Stimulated activated memory B cell treated with anti-CD40 and anti-IgM and Interleukin-4, amounts not matched to agents 10 μg/mL and 1 μg/mL and 100 μg/mL, for 72 hours (primary cell): ENCODE data around the gene OVCA2.

ENCODE experiments used
- ATAC-seq: fragments of 150-1000 bp; cut with Tn5 transposase; 2 replicates; pipeline ENCODE4 v1.10.0; 2021
- H3K27ac Mint-ChIP-seq: one replicate; pipeline ENCODE4 v1.8.0; 2022; ENCODE audit warnings: mild to moderate bottlenecking, mixed read lengths
- H3K27me3 Mint-ChIP-seq: one replicate; pipeline ENCODE4 v1.8.0; 2022; ENCODE audit warnings: mixed read lengths
- H3K36me3 Mint-ChIP-seq: one replicate; pipeline ENCODE4 v1.8.0; 2022; ENCODE audit warnings: mixed read lengths
- H3K4me1 Mint-ChIP-seq: one replicate; pipeline ENCODE4 v1.8.0; 2022; ENCODE audit warnings: mixed read lengths
- H3K4me3 Mint-ChIP-seq: one replicate; pipeline ENCODE4 v1.8.0; 2022; ENCODE audit warnings: mild to moderate bottlenecking, moderate library complexity, mixed read lengths
- H3K9me3 Mint-ChIP-seq: one replicate; pipeline ENCODE4 v1.8.0; 2022; ENCODE audit warnings: mixed read lengths

Gene OVCA2

DNA sequence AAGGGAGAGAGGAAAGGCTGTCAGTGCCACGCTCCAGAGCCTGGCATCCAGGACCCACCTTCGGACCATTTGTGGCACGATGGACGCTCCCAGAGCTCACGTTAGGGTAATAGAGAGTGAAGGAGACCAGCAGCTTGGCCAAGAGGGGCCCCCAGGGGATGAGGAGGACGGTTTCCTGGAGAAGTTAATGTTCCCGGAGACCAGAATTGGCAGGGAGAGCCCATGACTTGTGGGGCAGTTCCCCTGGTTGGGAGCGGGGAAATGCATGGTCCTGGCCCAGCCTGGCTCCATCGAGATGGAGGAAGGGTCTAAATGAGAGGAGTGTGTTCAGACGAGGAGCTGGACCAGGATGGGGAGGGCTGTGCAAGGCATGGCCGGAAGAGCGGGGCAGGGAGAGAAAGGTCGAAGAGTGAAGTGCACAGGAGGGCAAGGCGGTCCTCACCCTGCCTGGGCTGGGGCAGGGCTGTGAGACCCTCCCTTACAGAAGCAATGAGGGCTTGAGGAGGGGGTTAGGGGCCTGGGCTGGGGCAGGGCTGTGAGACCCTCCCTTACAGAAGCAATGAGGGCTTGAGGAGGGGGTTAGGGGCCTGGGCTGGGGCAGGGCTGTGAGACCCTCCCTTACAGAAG lies 10.2 kb downstream of the OVCA2 start:
- Mint-ChIP-seq H3K36me3 (no peaks in the 10 kb centered on the region), H3K4me1 (peaks cover 42% of the 10 kb centered on the region), H3K27ac (no peak overlapping the region), H3K27me3 (peaks cover 31% of the 10 kb centered on the region), H3K4me3 (peak overlapping the region; percentile 8), H3K9me3 (no peaks in the 10 kb centered on the region)
- ATAC-seq: no peak

DNA sequence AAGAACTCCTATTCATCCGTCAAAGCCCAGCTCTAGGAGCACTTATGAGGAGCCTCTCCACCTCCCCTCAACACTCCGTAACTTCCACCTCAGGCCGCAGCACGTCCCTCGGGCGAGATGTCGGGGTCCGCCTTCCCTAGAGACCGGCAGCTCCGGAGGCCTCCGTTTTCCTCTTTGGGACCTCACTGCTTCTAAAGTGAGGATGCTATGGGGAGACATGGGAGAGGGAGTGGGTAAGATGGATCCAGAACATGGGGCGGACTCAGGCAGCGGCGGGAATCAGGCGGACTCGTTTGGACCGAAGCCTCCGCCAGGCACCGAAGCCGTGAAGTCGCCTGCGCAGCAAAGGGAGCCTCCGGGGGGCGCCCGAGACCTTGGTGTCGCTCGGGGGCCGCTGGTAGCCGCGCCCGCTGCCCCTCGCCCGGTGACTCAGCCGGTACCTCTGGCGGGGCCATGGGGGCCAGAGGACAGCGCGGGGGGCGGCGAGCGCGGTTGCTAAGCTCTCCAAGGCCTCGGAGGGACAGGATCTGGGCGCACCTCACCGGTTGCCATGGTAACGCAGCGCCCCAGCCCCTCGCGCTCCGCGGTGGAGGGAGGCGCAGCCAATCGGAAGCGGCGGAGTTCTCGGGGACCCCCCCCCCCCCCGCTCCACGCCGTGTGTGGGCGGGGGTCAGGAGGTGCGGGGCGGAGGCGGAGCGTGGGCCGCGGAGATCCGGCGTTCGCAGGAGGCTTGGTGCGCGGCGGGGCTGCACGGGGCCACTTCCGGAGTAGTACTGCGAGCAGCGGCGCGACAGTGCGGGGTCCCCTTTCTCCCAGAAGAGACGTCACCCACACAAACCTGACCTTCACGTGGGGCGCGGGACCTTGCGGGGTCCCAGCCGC lies 11.8 kb downstream of the OVCA2 start:
- peaks cover 20% of the 10 kb centered on the region for H3K27me3 Mint-ChIP-seq
- no peaks in the 10 kb centered on the region for H3K9me3 Mint-ChIP-seq
- no peak overlapping the region for H3K27ac Mint-ChIP-seq
- H3K4me3 Mint-ChIP-seq: peak overlapping the region; percentile 77
- peaks cover 34% of the 10 kb centered on the region for H3K4me1 Mint-ChIP-seq
- no peaks in the 10 kb centered on the region for H3K36me3 Mint-ChIP-seq
- ATAC-seq: no peak

DNA sequence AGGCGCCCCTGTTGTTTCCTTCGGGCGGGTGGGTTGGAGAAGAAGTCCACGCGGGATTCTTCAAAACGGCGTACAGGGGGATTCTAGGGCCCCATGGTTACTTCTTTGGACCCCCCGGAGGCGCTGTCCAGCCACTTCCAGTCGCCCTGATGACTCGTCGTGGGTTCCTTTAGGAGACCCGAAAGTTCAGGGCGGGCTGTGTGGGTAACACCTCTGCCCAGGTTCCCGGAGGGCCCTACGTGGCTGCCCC lies 12.4 kb downstream of the OVCA2 start:
- H3K27ac Mint-ChIP-seq: no peak overlapping the region
- H3K4me1 Mint-ChIP-seq: peaks cover 30% of the 10 kb centered on the region
- no peak for ATAC-seq
- peak overlapping the region; percentile 77 for H3K4me3 Mint-ChIP-seq
- peaks cover 20% of the 10 kb centered on the region for H3K27me3 Mint-ChIP-seq
- H3K9me3 Mint-ChIP-seq: no peaks in the 10 kb centered on the region
- no peaks in the 10 kb centered on the region for H3K36me3 Mint-ChIP-seq

DNA sequence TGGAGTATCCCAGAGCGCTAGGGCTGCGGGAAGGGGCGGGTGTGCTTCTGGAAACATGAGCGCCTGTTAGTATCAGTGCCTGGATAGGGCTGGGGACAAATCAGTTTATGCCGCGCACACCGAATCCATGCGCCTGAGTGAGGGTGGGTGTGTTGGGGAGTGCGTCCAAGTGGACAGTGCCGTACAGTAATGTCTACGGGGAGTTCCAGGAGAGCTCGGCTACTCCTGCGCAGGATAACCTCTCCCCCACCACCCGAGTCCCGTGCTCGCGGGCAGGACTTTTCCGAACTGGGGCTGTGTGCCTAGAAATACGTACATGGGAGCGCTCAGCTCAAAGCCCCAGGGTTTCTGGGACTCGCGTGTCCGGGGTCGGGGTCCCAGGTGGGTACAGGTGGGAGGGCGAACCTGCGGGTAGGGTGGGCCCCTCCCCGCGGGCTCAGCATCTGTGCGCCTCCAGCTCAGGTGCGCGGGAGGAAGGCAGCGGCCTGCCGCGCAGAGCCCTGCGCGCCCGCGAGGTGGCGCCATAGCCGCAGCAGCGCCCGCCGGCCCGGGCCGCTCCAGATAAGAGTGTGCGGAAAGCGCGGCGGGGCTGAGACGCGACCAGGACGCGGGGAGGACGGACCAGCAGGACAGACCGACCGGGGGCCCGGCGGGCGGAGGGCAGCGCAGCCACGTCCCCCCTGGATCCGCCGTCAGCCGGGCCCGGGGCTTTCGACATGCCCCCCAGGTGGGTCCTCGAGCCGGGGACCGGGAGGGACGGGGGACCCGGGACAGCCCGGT lies 12.9 kb downstream of the OVCA2 start, which contains the start of gene HIC1:
Gene HIC1, plus strand, starts transcription at position 592 of the 780 bp plus-strand sequence. CDS start 1,588 bp downstream, outside the sequence.
- H3K4me1 Mint-ChIP-seq: peaks cover 32% of the 10 kb centered on the region
- peak within 1 kb of the TSS; percentile 77 for H3K4me3 Mint-ChIP-seq
- H3K9me3 Mint-ChIP-seq: no peaks in the 10 kb centered on the region
- no peaks in the 10 kb centered on the region for H3K36me3 Mint-ChIP-seq
- peak; percentile 69 for ATAC-seq
- H3K27ac Mint-ChIP-seq: peak within 1 kb of the TSS; percentile 44
- peaks cover 20% of the 10 kb centered on the region for H3K27me3 Mint-ChIP-seq

DNA sequence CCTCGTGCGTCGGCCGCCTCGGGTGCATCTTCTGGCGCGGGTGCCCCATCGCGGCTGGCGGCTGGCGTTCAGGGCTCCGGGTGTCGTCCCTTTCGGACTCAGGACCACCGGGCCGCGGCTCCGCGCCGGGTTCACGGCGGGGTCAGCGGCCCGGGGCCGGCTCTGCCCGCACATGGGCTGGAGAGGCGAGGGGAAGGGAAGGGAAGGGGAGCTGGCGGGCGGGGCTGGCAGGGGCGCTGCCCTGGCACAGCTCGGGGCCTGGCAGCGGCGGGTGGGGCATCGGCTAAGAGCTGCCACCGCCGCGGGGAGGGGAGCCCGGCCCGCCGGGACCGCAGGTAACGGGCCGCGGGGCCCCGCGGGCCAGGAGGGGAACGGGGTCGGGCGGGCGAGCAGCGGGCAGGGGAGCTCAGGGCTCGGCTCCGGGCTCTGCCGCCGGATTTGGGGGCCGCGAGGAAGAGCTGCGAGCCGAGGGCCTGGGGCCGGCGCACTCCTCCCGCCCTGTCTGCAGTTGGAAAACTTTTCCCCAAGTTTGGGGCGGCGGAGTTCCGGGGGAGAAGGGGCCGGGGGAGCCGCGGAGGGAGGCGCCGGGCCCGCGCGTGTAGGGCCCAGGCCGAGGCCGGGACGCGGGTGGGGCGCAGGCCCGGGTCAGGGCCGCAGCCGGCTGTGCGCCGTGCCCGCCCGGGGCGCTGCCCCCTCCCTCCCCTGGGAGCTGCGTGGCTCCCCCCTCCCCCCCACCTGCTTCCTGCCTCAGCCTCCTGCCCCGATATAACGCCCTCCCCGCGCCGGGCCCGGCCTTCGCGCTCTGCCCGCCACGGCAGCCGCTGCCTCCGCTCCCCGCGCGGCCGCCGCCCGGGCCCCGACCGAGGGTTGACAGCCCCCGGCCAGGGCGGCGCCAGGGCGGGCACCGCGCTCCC lies 13.7 kb downstream of the OVCA2 start:
- Mint-ChIP-seq H3K27ac (peak overlapping the region; percentile 44), H3K4me1 (peaks cover 40% of the 10 kb centered on the region), H3K36me3 (peaks cover 6% of the 10 kb centered on the region), H3K27me3 (peaks cover 27% of the 10 kb centered on the region), H3K4me3 (peak overlapping the region; percentile 74), H3K9me3 (no peaks in the 10 kb centered on the region)
- ATAC-seq: peak; percentile 13

DNA sequence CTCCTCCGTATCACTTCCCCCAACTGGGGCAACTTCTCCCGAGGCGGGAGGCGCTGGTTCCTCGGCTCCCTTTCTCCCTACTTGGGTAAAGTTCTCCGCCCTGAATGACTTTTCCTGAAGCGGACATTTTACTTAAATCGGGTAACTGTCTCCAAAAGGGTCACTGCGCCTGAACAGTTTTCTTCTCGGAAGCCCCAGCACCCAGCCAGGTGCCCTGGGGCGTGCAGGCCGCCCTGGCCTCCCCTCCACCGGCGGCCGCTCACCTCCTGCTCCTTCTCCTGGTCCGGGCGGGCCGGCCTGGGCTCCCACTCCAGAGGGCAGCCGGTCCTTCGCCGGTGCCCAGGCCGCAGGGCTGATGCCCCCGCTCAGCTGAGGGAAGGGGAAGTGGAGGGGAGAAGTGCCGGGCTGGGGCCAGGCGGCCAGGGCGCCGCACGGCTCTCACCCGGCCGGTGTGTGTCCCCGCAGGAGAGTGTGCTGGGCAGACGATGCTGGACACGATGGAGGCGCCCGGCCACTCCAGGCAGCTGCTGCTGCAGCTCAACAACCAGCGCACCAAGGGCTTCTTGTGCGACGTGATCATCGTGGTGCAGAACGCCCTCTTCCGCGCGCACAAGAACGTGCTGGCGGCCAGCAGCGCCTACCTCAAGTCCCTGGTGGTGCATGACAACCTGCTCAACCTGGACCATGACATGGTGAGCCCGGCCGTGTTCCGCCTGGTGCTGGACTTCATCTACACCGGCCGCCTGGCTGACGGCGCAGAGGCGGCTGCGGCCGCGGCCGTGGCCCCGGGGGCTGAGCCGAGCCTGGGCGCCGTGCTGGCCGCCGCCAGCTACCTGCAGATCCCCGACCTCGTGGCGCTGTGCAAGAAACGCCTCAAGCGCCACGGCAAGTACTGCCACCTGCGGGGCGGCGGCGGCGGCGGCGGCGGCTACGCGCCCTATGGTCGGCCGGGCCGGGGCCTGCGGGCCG lies 14.7 kb downstream of the OVCA2 start:
- Mint-ChIP-seq H3K27me3 (peaks cover 21% of the 10 kb centered on the region), H3K4me1 (peaks cover 43% of the 10 kb centered on the region), H3K4me3 (peak overlapping the region; percentile 74), H3K9me3 (no peaks in the 10 kb centered on the region), H3K36me3 (peaks cover 14% of the 10 kb centered on the region), H3K27ac (peak overlapping the region; percentile 44)
- no peak for ATAC-seq

DNA sequence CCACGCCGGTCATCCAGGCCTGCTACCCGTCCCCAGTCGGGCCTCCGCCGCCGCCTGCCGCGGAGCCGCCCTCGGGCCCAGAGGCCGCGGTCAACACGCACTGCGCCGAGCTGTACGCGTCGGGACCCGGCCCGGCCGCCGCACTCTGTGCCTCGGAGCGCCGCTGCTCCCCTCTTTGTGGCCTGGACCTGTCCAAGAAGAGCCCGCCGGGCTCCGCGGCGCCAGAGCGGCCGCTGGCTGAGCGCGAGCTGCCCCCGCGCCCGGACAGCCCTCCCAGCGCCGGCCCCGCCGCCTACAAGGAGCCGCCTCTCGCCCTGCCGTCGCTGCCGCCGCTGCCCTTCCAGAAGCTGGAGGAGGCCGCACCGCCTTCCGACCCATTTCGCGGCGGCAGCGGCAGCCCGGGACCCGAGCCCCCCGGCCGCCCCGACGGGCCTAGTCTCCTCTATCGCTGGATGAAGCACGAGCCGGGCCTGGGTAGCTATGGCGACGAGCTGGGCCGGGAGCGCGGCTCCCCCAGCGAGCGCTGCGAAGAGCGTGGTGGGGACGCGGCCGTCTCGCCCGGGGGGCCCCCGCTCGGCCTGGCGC lies 15.4 kb downstream of the OVCA2 start:
- Mint-ChIP-seq H3K4me1 (peaks cover 35% of the 10 kb centered on the region), H3K9me3 (no peaks in the 10 kb centered on the region), H3K4me3 (peak overlapping the region; percentile 26), H3K27ac (peak overlapping the region; percentile 58), H3K36me3 (peaks cover 21% of the 10 kb centered on the region), H3K27me3 (peaks cover 14% of the 10 kb centered on the region)
- no peak for ATAC-seq

DNA sequence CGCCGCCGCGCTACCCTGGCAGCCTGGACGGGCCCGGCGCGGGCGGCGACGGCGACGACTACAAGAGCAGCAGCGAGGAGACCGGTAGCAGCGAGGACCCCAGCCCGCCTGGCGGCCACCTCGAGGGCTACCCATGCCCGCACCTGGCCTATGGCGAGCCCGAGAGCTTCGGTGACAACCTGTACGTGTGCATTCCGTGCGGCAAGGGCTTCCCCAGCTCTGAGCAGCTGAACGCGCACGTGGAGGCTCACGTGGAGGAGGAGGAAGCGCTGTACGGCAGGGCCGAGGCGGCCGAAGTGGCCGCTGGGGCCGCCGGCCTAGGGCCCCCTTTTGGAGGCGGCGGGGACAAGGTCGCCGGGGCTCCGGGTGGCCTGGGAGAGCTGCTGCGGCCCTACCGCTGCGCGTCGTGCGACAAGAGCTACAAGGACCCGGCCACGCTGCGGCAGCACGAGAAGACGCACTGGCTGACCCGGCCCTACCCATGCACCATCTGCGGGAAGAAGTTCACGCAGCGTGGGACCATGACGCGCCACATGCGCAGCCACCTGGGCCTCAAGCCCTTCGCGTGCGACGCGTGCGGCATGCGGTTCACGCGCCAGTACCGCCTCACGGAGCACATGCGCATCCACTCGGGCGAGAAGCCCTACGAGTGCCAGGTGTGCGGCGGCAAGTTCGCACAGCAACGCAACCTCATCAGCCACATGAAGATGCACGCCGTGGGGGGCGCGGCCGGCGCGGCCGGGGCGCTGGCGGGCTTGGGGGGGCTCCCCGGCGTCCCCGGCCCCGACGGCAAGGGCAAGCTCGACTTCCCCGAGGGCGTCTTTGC lies 16.2 kb downstream of the OVCA2 start:
- H3K4me1 Mint-ChIP-seq: peaks cover 39% of the 10 kb centered on the region
- no peak for ATAC-seq
- no peaks in the 10 kb centered on the region for H3K9me3 Mint-ChIP-seq
- peak overlapping the region; percentile 58 for H3K27ac Mint-ChIP-seq
- peaks cover 11% of the 10 kb centered on the region for H3K27me3 Mint-ChIP-seq
- H3K4me3 Mint-ChIP-seq: peak overlapping the region; percentile 26
- peaks cover 28% of the 10 kb centered on the region for H3K36me3 Mint-ChIP-seq

DNA sequence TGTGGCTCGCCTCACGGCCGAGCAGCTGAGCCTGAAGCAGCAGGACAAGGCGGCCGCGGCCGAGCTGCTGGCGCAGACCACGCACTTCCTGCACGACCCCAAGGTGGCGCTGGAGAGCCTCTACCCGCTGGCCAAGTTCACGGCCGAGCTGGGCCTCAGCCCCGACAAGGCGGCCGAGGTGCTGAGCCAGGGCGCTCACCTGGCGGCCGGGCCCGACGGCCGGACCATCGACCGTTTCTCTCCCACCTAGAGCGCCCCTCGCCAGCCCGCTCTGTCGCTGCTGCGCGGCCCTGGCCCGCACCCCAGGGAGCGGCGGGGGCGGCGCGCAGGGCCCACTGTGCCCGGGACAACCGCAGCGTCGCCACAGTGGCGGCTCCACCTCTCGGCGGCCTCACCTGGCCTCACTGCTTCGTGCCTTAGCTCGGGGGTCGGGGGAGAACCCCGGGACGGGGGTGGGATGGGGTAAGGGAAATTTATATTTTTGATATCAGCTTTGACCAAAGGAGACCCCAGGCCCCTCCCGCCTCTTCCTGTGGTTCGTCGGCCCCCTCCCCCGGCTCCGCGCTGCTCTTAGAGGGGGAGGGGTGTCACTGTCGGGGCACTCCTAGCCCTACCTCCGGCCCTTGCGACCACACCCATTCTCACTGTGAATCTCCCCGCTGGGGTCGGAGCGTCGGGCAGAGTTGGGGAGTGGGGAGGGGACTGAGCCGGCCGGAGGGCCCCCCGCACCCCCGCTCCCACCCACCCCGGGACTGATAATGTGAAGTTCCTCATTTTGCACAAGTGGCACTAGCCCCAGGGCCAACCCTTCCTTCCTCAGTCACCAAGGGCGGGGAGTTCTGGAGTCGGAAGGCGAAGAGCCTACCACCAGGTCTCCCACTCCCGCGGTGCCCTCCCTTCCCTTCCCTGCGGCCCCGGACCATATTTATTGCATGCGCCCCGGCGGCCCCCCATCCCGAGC lies 17.0 kb downstream of the OVCA2 start:
- Mint-ChIP-seq H3K27me3 (peaks cover 11% of the 10 kb centered on the region), H3K4me3 (peak overlapping the region; percentile 60), H3K36me3 (peaks cover 35% of the 10 kb centered on the region), H3K9me3 (no peaks in the 10 kb centered on the region), H3K27ac (peak overlapping the region; percentile 65), H3K4me1 (peaks cover 38% of the 10 kb centered on the region)
- peak; percentile 37 for ATAC-seq

DNA sequence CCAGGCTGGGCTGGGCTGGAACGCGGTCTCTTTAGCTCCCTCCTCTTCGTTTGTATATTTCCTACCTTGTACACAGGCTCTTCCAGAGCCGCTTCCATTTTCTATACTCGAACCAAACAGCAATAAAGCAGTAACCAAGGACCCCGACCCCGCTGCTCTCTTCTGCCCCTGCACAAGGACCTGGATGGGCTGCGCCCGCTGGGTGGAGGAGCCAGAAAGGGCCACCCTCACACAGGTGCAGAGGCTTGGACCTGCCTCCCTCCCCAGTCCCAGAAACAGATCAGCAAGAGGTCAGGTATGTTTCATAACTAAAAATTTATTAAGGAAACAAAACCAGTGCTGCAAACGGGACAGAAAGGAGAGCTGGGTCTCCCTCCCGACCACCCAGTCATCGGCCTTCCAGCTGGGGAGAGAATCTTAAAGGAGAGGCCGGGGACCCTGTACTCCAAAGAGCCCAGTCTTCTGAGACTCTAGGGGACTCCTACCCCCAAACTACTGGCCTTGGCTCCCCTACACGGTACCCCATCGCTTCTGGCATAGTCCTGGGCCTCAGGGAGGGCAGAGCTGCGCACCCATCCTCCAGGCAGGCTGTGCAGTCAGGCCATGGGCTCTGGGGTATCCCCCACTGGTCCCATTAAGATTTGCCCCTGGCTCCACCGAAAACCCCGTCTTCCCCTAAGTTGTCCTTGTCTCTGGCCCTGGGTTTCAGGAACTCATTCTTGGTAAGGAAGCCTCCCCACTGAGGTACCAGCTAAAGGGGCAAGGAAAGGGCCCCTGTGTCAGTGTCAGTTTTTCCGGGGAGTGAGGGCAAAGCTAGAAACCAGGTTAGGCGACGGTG lies 17.9 kb downstream of the OVCA2 start:
- H3K9me3 Mint-ChIP-seq: no peaks in the 10 kb centered on the region
- ATAC-seq: no peak
- peaks cover 40% of the 10 kb centered on the region for H3K36me3 Mint-ChIP-seq
- H3K4me1 Mint-ChIP-seq: peaks cover 42% of the 10 kb centered on the region
- peak overlapping the region; percentile 60 for H3K4me3 Mint-ChIP-seq
- peaks cover 11% of the 10 kb centered on the region for H3K27me3 Mint-ChIP-seq
- peak overlapping the region; percentile 65 for H3K27ac Mint-ChIP-seq

DNA sequence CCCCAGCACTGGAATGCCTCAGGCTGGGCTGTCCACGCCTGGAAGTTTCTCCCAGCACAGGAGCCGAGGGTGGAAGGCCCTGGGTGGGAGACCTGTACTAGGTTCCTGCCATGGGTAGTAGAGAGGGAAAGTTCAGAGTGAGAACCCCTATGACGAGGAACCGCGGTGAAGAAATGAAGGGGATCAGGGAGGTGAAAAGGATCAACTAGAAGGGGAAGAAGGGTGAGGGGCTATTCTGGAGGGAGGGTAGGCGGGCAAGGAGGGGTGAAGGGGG lies 18.5 kb downstream of the OVCA2 start:
- ATAC-seq: no peak
- Mint-ChIP-seq H3K9me3 (no peaks in the 10 kb centered on the region), H3K4me1 (peaks cover 47% of the 10 kb centered on the region), H3K4me3 (no peak overlapping the region), H3K27ac (peak overlapping the region; percentile 25), H3K36me3 (peaks cover 44% of the 10 kb centered on the region), H3K27me3 (peaks cover 11% of the 10 kb centered on the region)
